GM18870 (cell line): ENCODE measurements around the gene SLC13A4.
"Not testable (repeated sequence)": the region's sequence is repeated elsewhere in the genome, so short reads cannot be mapped to it uniquely, and the experiment has no call there.

Experiments
- ATAC-seq: cut with Tn5 transposase; IDR thresholded peaks from one replicate; pipeline ENCODE4 v1.9.1; 2021; ENCODE audit warnings: moderate library complexity; ENCODE audit not compliant: unreplicated experiment

SLC13A4 gene

DNA sequence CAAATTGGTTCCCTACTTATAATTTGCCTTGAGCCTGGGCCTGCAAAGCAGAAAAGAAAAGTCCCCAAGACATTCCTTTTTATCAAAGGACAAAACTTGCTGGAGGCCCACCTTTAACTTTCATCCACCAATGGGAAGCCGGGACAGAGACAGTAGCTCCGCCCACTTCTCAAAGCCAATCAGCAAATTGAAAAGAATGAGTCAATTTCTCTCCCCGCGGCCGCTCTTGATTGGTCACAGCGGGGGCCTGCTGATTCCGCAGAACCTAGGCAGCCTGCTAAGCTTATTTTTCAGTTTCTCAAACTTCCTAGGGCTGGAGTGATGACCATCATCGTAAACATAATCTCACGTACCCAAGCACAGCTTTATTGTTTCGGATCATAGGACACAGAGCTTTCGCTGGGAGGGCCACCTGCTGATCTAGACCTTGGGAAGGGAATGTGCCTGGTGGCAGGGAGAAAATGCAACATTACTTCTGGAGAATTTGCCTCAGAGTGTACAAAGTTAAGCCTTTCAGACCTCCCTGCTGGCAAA, at the start of gene SLC13A4:
Gene SLC13A4 (minus strand): TSS at position 51 of the 534 bp plus-strand sequence. CDS start 690 bp downstream, outside the sequence.
- no peak for ATAC-seq

- ATAC-seq: not testable (repeated sequence)
These were observed 47.9 kb upstream of the SLC13A4 start for GRCh38 chr7:135775915-135776314.

DNA sequence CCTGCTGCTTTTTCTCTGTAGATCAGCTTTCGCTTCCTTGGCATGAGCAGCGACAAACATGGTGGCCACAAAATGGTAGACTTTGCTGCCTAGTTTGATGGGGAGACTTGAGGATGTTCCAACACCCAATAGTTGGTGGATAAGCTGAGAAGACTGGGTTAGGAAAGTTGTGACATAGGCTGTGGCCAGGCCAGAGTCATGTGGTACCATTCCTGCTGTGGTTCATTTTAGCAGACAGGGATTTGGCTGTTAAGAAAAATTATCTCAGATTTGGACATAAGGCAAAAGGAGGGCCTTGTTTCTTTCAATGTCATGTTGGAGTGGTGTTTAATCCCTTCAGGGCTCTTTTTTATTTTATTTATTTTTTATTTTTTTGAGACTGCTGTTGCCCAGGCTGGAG, 47.2 kb upstream of the SLC13A4 start:
- no peak for ATAC-seq

- ATAC-seq: no peak
These were observed 46.3 kb upstream of the SLC13A4 start for GRCh38 chr7:135774284-135774683.

DNA sequence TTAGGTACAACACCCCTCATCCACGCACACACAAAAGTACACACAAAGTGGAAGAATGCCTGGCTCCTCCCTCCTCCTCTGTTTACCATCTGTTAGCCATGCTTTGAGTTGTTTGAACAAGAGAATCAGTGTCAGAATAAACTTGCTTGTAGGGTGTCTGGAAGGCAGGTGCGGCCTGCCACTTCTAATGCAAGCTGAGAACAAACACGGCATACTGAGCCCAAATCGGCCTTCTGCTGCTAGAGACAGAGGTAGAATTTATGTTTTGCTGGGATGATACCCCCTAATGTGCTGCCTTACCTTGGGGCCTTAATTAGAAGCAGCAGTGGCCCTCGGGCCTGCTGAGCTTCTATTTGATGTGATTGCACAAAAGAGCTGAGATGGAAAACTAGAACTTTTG, 45.5 kb upstream of the SLC13A4 start:
- ATAC-seq: no peak

- no peak for ATAC-seq
These were observed 44.7 kb upstream of the SLC13A4 start for GRCh38 chr7:135772639-135773222.

- ATAC-seq: no peak
These were observed 44.1 kb upstream of the SLC13A4 start for GRCh38 chr7:135771961-135772638.

- ATAC-seq: no peak
These were observed 43.1 kb upstream of the SLC13A4 start for GRCh38 chr7:135771051-135771450.

DNA sequence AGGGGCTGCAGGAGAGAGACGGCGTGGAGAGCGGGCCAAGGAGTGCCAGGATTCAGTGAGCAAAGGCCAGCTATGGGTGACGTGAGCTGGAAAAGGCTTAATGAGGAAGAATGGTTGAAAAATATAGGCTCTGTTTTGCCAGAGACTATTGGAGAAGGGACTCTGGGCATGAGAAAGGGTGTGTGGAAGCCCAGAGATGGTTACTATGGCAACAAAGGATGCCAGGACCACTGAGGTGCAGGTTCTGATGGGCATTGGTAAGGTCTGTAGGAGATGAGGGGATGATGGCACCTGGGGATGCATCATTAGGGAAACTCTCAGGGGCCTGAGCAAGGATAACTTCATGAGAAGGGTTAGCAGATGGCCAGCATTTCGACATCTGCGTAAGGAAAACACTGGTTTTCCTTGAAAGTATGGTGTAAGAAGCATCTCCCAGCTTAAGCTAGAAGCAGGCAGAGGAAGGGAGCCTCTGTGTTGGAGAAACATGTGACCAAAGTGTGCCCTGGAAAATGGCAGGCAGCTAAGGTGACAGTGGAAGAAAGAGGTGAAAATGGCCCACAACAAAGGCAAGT, 42.2 kb upstream of the SLC13A4 start:
- no peak for ATAC-seq

- ATAC-seq: no peak
These were observed 41.2 kb upstream of the SLC13A4 start for GRCh38 chr7:135769005-135769802.

DNA sequence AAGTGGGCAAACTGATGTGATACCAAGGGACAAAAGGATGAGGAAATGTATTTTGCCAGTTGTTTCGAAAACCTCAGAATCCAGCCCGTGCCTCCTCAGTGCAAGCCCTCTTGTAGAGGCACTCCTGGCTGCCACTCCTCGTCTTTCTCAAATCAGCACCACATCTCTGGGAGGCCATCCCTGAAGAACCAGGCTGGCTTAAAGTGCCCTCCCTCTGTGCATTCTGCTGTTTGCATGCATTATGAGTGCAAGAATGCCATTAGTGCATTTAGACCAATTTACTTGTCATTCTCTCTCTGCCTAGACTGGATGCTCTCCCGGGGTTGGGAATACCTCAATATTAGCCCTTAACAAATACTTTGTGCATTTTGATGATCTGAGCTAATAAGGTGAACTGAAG, 40.5 kb upstream of the SLC13A4 start:
- no peak for ATAC-seq

GRCh38 chr7:135768064-135768463, 40.1 kb upstream of the SLC13A4 start:
- no peak for ATAC-seq

DNA sequence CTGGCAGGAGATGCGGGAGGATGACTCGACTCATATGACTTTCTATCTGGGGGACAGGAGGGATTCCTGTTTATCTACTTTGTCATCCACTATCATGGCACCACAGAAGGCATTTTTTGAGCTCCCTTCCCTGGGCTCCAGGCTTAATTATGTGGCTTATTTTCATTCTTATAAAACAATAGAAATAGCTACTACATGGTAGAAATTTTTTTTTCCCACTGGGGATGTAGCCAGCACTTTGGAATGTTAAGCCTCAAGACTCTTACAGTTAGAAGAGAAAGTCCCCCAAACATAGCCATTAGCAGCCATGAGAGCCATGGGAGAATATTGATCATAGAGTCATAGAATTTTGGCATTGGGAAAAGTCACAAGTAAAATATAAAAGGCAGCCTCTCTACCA, 35.3 kb upstream of the SLC13A4 start:
- no peak for ATAC-seq

- ATAC-seq: no peak
These were observed 33.9 kb upstream of the SLC13A4 start for GRCh38 chr7:135761751-135762488.

GRCh38 chr7:135759532-135759931, 31.5 kb upstream of the SLC13A4 start:
- no peak for ATAC-seq

DNA sequence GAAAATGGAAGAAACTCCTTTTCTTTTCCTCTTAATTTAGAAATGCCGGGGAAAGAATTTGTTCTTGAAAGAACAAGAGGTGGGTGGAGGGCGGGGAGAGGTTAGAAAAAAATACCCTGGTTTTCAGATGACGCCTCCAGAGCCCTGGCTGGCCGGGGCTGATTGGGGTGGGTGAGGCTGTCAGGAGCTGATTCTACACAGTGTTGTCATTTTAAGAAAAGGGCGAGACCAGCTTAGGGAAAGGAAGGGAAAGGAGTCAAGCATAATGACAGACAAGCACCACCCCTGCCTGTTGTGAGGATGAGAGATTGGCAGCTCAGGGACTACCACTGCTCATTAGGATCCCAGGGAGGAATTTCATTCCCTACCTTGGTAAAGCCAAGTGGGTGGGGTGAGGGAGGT, 30.5 kb upstream of the SLC13A4 start:
- ATAC-seq: no peak

DNA sequence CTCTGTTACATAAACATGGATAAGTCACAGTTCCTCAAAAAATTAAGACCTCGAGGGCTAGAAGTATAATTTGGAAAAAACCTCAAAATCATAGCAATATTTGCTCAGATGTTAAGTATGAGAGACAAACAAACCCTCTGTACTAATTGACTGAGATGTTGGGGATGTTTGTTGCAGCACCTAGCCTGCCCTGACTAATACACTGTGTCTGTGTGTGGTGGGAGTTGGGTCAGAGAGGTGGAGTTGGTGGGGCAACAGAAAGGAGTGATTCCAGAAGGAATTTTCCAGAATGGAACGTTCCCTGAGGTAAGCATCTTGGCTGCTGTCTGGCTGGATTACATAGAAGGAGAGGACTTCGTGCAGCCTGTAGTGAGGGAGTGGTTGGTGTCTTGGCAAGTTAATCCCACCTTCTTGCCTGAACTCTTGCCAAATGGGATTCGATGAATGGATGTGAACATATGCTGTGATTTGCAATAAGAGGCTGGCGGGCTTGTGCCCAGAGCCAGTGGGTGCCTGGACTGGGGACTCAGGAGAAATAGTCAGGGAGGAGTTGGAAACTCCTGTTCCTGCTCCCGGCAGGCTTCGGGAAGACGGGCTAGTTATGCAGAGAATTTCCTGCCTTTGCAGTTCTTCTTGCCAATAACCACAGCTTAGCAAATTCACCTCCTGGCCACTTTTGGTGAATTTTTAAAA, 29.9 kb upstream of the SLC13A4 start:
- no peak for ATAC-seq

DNA sequence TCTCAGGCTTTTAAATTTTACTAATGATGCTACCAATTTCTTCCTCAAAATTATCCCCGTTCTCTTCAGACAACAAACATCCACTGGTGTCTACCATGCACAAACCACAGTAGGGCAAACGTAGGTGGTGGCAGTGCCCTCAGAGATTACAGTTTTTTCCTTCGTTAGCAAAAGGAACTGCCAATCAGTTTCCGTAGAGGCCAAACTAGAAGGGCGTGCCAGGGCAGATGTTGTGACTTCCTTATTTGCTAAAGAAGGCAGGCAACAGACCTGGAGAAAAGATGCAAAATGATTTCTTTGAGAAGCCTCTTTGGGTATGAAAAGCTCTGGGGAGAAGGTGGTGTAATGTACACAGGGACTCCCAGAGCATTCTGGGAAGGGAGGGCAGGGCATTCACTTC, 28.2 kb upstream of the SLC13A4 start:
- no peak for ATAC-seq

DNA sequence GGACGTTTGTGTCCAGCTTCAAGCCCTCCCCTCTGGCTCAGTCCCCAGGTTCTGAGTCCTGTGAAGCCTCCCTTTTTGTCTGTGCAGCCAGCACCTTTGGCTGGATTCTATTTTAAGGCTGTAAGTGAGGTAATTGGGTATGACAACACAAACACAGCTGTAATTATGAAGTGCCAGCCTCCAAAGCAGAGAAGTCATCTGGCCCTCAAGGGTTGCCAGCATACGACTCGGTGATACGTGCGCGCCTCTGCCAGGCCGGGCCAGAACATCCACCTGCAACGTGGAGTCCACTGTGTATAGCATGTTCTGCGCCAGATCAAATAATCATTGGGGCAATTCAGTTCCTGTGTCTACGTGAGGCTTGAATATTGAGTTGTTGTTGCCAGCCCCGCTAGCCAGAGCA, 27.4 kb upstream of the SLC13A4 start:
- ATAC-seq: no peak
